ENCODE data around the gene LPIN3. TPM values are rescaled to one million over a fixed set of nuclear protein-coding genes. Genes with fewer than 3 reads are reported as not detected.

The LPIN3 gene
- total and polyA plus RNA-seq, 2 of the 8 experiments (the other 6 are each of a cell fraction or from before 2014, with no cell fraction given): 3.7 to 3.9 TPM

GRCh38 chr20:41370176-41370575 lies 29.6 kb downstream of the LPIN3 start:
- no peak overlapping the region for H3K27ac ChIP-seq (ENCODE audit: low read depth, low read length)
- no peaks in the 10 kb centered on the region for H3K79me2 ChIP-seq (ENCODE audit: control insufficient read depth in 1 of 2, insufficient read depth in 2 of 2, low read length in 2 of 2)
- no peak overlapping the region for H3K4me2 ChIP-seq (ENCODE audit: insufficient read depth in 1 of 2, low read depth in 2 of 2, low read length in 2 of 2)
- H2AFZ ChIP-seq (ENCODE audit: low read length): no peak overlapping the region
- ChIA-PET POLR2A (ENCODE audit: partially characterized antibody) (no interaction called here), CTCF (ENCODE audit: partially characterized antibody) (interaction anchor here (1.6 to 1.8 kb wide), 3 partner anchors 11 to 30 kb away, joined by 5 to 7 read pairs (median 6); partner anchors contain the start of gene LPIN3)
- no peak overlapping the region for H3K56ac ChIP-seq (replicated peaks; ENCODE audit: insufficient read length, low read depth, low read length)
- H3K9ac ChIP-seq (replicated peaks in 1 of 4; ENCODE audit: extremely low read depth in 1 of 4, low read depth in 3 of 4, low read length in 3 of 4): no peak overlapping the region
- peaks cover 2 to 8% of the 10 kb centered on the region in 2 experiments for H4K20me1 ChIP-seq (replicated peaks in 1 of 2; ENCODE audit: control insufficient read depth in 1 of 2, insufficient read depth in 2 of 2, low read length in 2 of 2)
- H2BK5ac ChIP-seq (ENCODE audit: low read depth, low read length): no peak overlapping the region
- FAIRE-seq (no peak), DNase-seq (ENCODE audit: low read depth in 1 of 2, low spot score in 2 of 2) (no peak)
- H2BK12ac ChIP-seq (ENCODE audit: low read depth, low read length): no peak overlapping the region
- no peak overlapping the region for H3K23ac ChIP-seq (ENCODE audit: insufficient read length)
- H3K4ac ChIP-seq (replicated peaks; ENCODE audit: insufficient read length, low read depth, low read length): no peak overlapping the region
- no peak overlapping the region for H4K5ac ChIP-seq (ENCODE audit: insufficient read length, low read depth, low read length)
- H3K79me1 ChIP-seq (ENCODE audit: low read depth, low read length): no peaks in the 10 kb centered on the region
- no peak overlapping the region for H4K8ac ChIP-seq (ENCODE audit: extremely low read depth, insufficient read depth, low read length)
- no peak overlapping the region; the same call in 1 of the 2 replicates for H3K18ac ChIP-seq (ENCODE audit: extremely low read depth, low read length)
- WGBS, 2 experiments (ENCODE audit: extremely low coverage in 1 of 2, insufficient coverage in 1 of 2, insufficient read length in 1 of 2, insufficient replicate concordance in 2 of 2, low coverage in 1 of 2, low lambda C conversion rate in 2 of 2, missing lambda C conversion rate in 1 of 2): 88% methylated on average over 3 of the region's 5 CpGs; no CpG with 5 or more reads in 1 of the 2 experiments
- no peak overlapping the region for H2BK20ac ChIP-seq (ENCODE audit: low read length)
- H3K4me1 ChIP-seq (replicated peaks in 1 of 4; ENCODE audit: control insufficient read depth in 3 of 4, insufficient read depth in 4 of 4, low read length in 3 of 4): peaks cover 0 to 2% (median 0%) of the 10 kb centered on the region in 4 experiments; a peak in 4 of 7 replicates
- H4K91ac ChIP-seq (replicated peaks; ENCODE audit: insufficient read length, low read length): no peak overlapping the region
- no peak overlapping the region for H2BK120ac ChIP-seq (replicated peaks; ENCODE audit: low read depth, low read length)
- no peak overlapping the region for H2BK15ac ChIP-seq (ENCODE audit: low read length)
- no peaks in the 10 kb centered on the region for H3K36me3 ChIP-seq (ENCODE audit: control insufficient read depth in 2 of 4, insufficient read depth in 4 of 4, low read length in 3 of 4)
- H2AK5ac ChIP-seq (ENCODE audit: low read depth, low read length): no peak overlapping the region
- peaks cover 8 to 9% of the 10 kb centered on the region in 2 experiments; a peak in 3 of 4 replicates for H3K9me3 ChIP-seq (ENCODE audit: insufficient read depth in 2 of 2, low read depth in 1 of 2, low read length in 1 of 2)
- H3K27me3 ChIP-seq (replicated peaks in 1 of 4; ENCODE audit: control insufficient read depth in 3 of 4, extremely low read depth in 1 of 4, insufficient read depth in 3 of 4, low read length in 3 of 4): peaks cover 14 to 32% (median 28%) of the 10 kb centered on the region in 4 experiments
- TF ChIP-seq KDM1A (IDR thresholded peaks at IDR 0.05; ENCODE audit: borderline replicate concordance, low read length): no peak
- no peak for TF ChIP-seq GTF2F1 (IDR thresholded peaks at IDR 0.05; ENCODE audit: borderline replicate concordance, low read depth, low read length)
- TF ChIP-seq TCF12 (IDR thresholded peaks at IDR 0.05; ENCODE audit: low read depth, low read length): no peak
- no peak for TF ChIP-seq CTCF (IDR thresholded peaks at IDR 0.05; ENCODE audit: control extremely low read depth in 1 of 3, insufficient read depth in 1 of 3, low read depth in 1 of 3, low read length in 3 of 3)
- no peak for TF ChIP-seq E2F6 (IDR thresholded peaks at IDR 0.05)
- no peak for TF ChIP-seq ASH2L (IDR thresholded peaks at IDR 0.05; ENCODE audit: low read length)
- no peak for TF ChIP-seq BRCA1 (IDR thresholded peaks at IDR 0.05; ENCODE audit: low read depth, low read length)
- peaks cover 7% of the 10 kb centered on the region; the same call in 1 of the 2 replicates for H3K23me2 ChIP-seq (ENCODE audit: low read depth, low read length)
- no peak overlapping the region for H3K4me3 ChIP-seq (ENCODE audit: extremely low read depth in 1 of 4, insufficient read depth in 2 of 4, low read depth in 3 of 4, low read length in 4 of 4)
- no peak overlapping the region for H3K14ac ChIP-seq (ENCODE audit: insufficient read length)

Data from H1 (cell line).